GM23338 (cell line): ENCODE results near the gene ATN1. TPM values are rescaled to one million over a fixed set of nuclear protein-coding genes. Genes with fewer than 3 reads are reported as not detected.

Experiments used
- ATAC-seq: fragments of 200-7000 bp; cut with Tn5 transposase; 3 replicates; pipeline ENCODE4 v1.9.1; 2020
- DNase-seq: peaks from one replicate; pipeline ENCODE4 v3.0.0-alpha.2; 2015; ENCODE audit warnings: low spot score
- H2AFZ ChIP-seq: fragments of 200-600 bp; sonication (generic); 2 replicates; pipeline ENCODE4 v1.8.0; 2016; ENCODE audit warnings: antibody characterized with exemption, mild to moderate bottlenecking, moderate library complexity
- H3F3A ChIP-seq: fragments of 200-600 bp; sonication (generic); replicated peaks from 2 replicates; pipeline ENCODE4 v1.8.0; 2017; ENCODE audit warnings: antibody characterized with exemption, mixed run types, low read depth
- H3K27ac ChIP-seq: fragments of 200-600 bp; sonication (generic); 2 replicates; pipeline ENCODE4 v1.6.1; 2016; ENCODE audit warnings: low read depth
- H3K27me3 ChIP-seq: fragments of 200-600 bp; sonication (generic); 2 replicates; pipeline ENCODE4 v1.8.0; 2016; ENCODE audit warnings: mild to moderate bottlenecking, mixed run types, moderate library complexity; ENCODE audit not compliant: insufficient read depth
- H3K36me3 ChIP-seq: fragments of 200-600 bp; sonication (generic); 2 replicates; pipeline ENCODE4 v1.8.0; 2016; ENCODE audit warnings: mild to moderate bottlenecking; ENCODE audit not compliant: insufficient read depth
- H3K4me1 ChIP-seq: fragments of 200-600 bp; sonication (generic); 2 replicates; pipeline ENCODE4 v1.8.0; 2016; ENCODE audit warnings: mild to moderate bottlenecking, moderate library complexity; ENCODE audit not compliant: insufficient read depth
- H3K4me2 ChIP-seq: fragments of 200-600 bp; sonication (generic); 2 replicates; pipeline ENCODE4 v1.7.1; 2017; ENCODE audit warnings: mixed run types
- H3K4me3 ChIP-seq: fragments of 200-600 bp; sonication (generic); 2 replicates; pipeline ENCODE4 v1.6.1; 2016; ENCODE audit warnings: mixed run types
- H3K79me2 ChIP-seq: fragments of 200-600 bp; sonication (generic); replicated peaks from 2 replicates; pipeline ENCODE4 v1.8.0; 2017; ENCODE audit warnings: mild to moderate bottlenecking; ENCODE audit not compliant: insufficient read depth
- H3K9me2 ChIP-seq: fragments of 200-600 bp; sonication (generic); 2 replicates; pipeline ENCODE4 v1.8.0; 2017; ENCODE audit not compliant: insufficient read depth
- H4K20me1 ChIP-seq: fragments of 200-600 bp; sonication (generic); replicated peaks from 2 replicates; pipeline ENCODE4 v1.8.0; 2017; ENCODE audit warnings: mild to moderate bottlenecking; ENCODE audit not compliant: insufficient read depth
- H3K27ac Mint-ChIP-seq: 2 replicates; pipeline ENCODE4 v1.8.0; 2020; ENCODE audit warnings: inconsistent platforms, mild to moderate bottlenecking, moderate library complexity, mixed read lengths
- H3K27me3 Mint-ChIP-seq: 3 replicates; pipeline ENCODE4 v1.8.0; 2022; ENCODE audit warnings: low read depth, mild to moderate bottlenecking, moderate library complexity, mixed read lengths, inconsistent platforms; ENCODE audit not compliant: insufficient read depth, poor library complexity
- H3K36me3 Mint-ChIP-seq: 3 replicates; pipeline ENCODE4 v1.8.0; 2021; ENCODE audit warnings: low read depth, mild to moderate bottlenecking, inconsistent platforms, moderate library complexity, mixed read lengths
- H3K4me1 Mint-ChIP-seq: 3 replicates; pipeline ENCODE4 v1.8.0; 2020; ENCODE audit warnings: mild to moderate bottlenecking, inconsistent platforms, mixed read lengths
- H3K4me3 Mint-ChIP-seq: 3 replicates; pipeline ENCODE4 v1.8.0; 2021; ENCODE audit warnings: moderate library complexity, mild to moderate bottlenecking, inconsistent platforms, mixed read lengths
- H3K9me3 Mint-ChIP-seq: 3 replicates; pipeline ENCODE4 v1.8.0; 2020; ENCODE audit warnings: moderate library complexity, mild to moderate bottlenecking, inconsistent platforms, mixed read lengths
- CREB1 ChIP-seq: fragments of 250-450 bp; sonication (Bioruptor Pico); IDR thresholded peaks from 2 replicates; pipeline ENCODE4 v1.5.0; 2020; ENCODE audit warnings: low read depth, mild to moderate bottlenecking, moderate library complexity
- CTCF ChIP-seq, 2 experiments: fragments of 200-600 bp in 1 of 2; sonication (generic) in 1 of 2; conservative IDR thresholded peaks; 2 replicates each; pipeline versions ENCODE4 v1.5.1 to v1.6.1; 2016 to 2017; ENCODE audit warnings: antibody characterized with exemption in 2 of 2, low read depth in 2 of 2, mild to moderate bottlenecking in 2 of 2, moderate library complexity in 1 of 2
- ETS1 ChIP-seq: IDR thresholded peaks from 2 replicates; pipeline ENCODE4 v1.6.1; 2016; ENCODE audit warnings: antibody characterized with exemption
- EZH2 ChIP-seq: fragments of 200-600 bp; sonication (generic); IDR thresholded peaks from one replicate; pipeline ENCODE4 v1.8.0; 2017; ENCODE audit warnings: antibody characterized with exemption, mild to moderate bottlenecking, low read depth; ENCODE audit not compliant: unreplicated experiment
- EZH2phosphoT487 ChIP-seq: fragments of 200-600 bp; sonication (generic); IDR thresholded peaks from one replicate; pipeline ENCODE4 v1.8.1; 2018; ENCODE audit warnings: antibody characterized with exemption; ENCODE audit not compliant: unreplicated experiment
- NANOG ChIP-seq: IDR thresholded peaks from 2 replicates; pipeline ENCODE4 v1.6.1; 2016; ENCODE audit warnings: antibody characterized with exemption, borderline replicate concordance
- POLR2AphosphoS5 ChIP-seq: IDR thresholded peaks from 2 replicates; pipeline ENCODE4 v1.6.1; 2016; ENCODE audit warnings: antibody characterized with exemption, low read depth
- REST ChIP-seq: IDR thresholded peaks from one replicate; pipeline ENCODE4 v1.6.1; 2018; ENCODE audit warnings: antibody characterized with exemption; ENCODE audit not compliant: unreplicated experiment
- STAT1 ChIP-seq: IDR thresholded peaks from one replicate; pipeline ENCODE4 v1.6.1; 2016; ENCODE audit warnings: antibody characterized with exemption; ENCODE audit not compliant: unreplicated experiment
- ZNF114 ChIP-seq: fragments of 250-450 bp; sonication (Bioruptor Pico); IDR thresholded peaks from 2 replicates; pipeline ENCODE4 v1.5.0; 2020; ENCODE audit warnings: mild to moderate bottlenecking, moderate library complexity
- ZNF331 ChIP-seq: fragments of 250-450 bp; sonication (Bioruptor Pico); IDR thresholded peaks from 2 replicates; pipeline ENCODE4 v1.5.0; 2020; ENCODE audit warnings: low read depth, mild to moderate bottlenecking, moderate library complexity
- polyA plus RNA-seq: library from polyadenylated mRNA; unstranded; fragments of >200 nt; fragmentation: Nextera tagmentation; extraction: Ambion mirVana; gene quantifications from 2 replicates; pipeline ENCODE4 v1.2.1, GENCODE V29; 2016
- total RNA-seq: library from RNA; depleted of rRNA; stranded (reverse); fragments of >200 nt; shearing (Covaris generic); gene quantifications from 2 replicates; pipeline ENCODE4 v1.2.3, GENCODE V29; 2014

Gene ATN1
- total and polyA plus RNA-seq, 2 experiments from 2014 or later = 27.2 to 49.6 TPM

- ATAC-seq = no peak
- Histone ChIP-seq H3K4me2 (no peak overlapping the region), H3K27me3 (no peaks in the 10 kb centered on the region), H4K20me1 (no peaks in the 10 kb centered on the region), H2AFZ (no peak overlapping the region), H3K9me2 (no peaks in the 10 kb centered on the region), H3K4me3 (no peak overlapping the region), H3K79me2 (no peaks in the 10 kb centered on the region), H3F3A (peaks cover 20% of the 10 kb centered on the region), H3K4me1 (peaks cover 36% of the 10 kb centered on the region), H3K27ac (no peak overlapping the region), H3K36me3 (no peaks in the 10 kb centered on the region)
- TF ChIP-seq CTCF (conservative IDR thresholded peaks at IDR 0.05; ENCODE audit: low read depth in 2 of 2) (no peak), EZH2phosphoT487 (no peak), CREB1 (no peak), REST (no peak)
- H3K27me3 Mint-ChIP-seq = peaks cover 15% of the 10 kb centered on the region
- peaks cover 24% of the 10 kb centered on the region for H3K4me1 Mint-ChIP-seq
- DNase-seq = no peak
- H3K9me3 Mint-ChIP-seq = no peaks in the 10 kb centered on the region
- H3K36me3 Mint-ChIP-seq = 0 out of 3 replicates have a peak, but pooled peaks cover 4% of the 10 kb centered on the region
- H3K4me3 Mint-ChIP-seq = no peak overlapping the region
- H3K27ac Mint-ChIP-seq = no peak overlapping the region
Observed at GRCh38 chr12:6883683-6884082, 44.1 kb upstream of the ATN1 start.

GRCh38 chr12:6884539-6884938 is 43.2 kb upstream of the ATN1 start:
- H3F3A ChIP-seq = peaks cover 22% of the 10 kb centered on the region
- no peaks in the 10 kb centered on the region for H3K27me3 ChIP-seq
- no peaks in the 10 kb centered on the region for H3K36me3 ChIP-seq
- no peaks in the 10 kb centered on the region for H3K9me3 Mint-ChIP-seq
- ATAC-seq (peak; percentile 48), DNase-seq (peak; percentile 40)
- peaks cover 39% of the 10 kb centered on the region for H3K4me1 ChIP-seq
- H3K4me3 Mint-ChIP-seq = no peak overlapping the region; the same call in 2 of the 3 replicates
- H3K36me3 Mint-ChIP-seq = 0 out of 3 replicates have a peak, but pooled peaks cover 4% of the 10 kb centered on the region
- peak overlapping the region; percentile 32; the same call in 1 of the 2 replicates for H2AFZ ChIP-seq
- peak overlapping the region; percentile 98 for H3K27ac ChIP-seq
- H3K27ac Mint-ChIP-seq = peak overlapping the region; percentile 28; the same call in 1 of the 2 replicates
- no peak overlapping the region for H3K4me3 ChIP-seq
- peaks cover 24% of the 10 kb centered on the region for H3K4me1 Mint-ChIP-seq
- H3K79me2 ChIP-seq = no peaks in the 10 kb centered on the region
- H3K9me2 ChIP-seq = no peaks in the 10 kb centered on the region
- H3K27me3 Mint-ChIP-seq = peaks cover 15% of the 10 kb centered on the region
- H4K20me1 ChIP-seq = no peaks in the 10 kb centered on the region
- H3K4me2 ChIP-seq = peak overlapping the region; percentile 29; the same call in 1 of the 2 replicates
- TF ChIP-seq NANOG (no peak), ZNF331 (CRISPR knock-in tag) (no peak), ETS1 (no peak), EZH2 (no peak), STAT1 (no peak), CREB1 (no peak), REST (no peak), ZNF114 (CRISPR knock-in tag) (no peak), POLR2AphosphoS5 (no peak)
